Progenitor cell of endocrine pancreas (in vitro differentiated cells): ENCODE results near the gene OR1J2. TPM values are rescaled to one million over a fixed set of nuclear protein-coding genes. Genes with fewer than 3 reads are reported as not detected.
A peak's percentile ranks its signal among the peaks of the same experiment; 100 is the strongest.

Source experiments
- DNase-seq: peaks from one replicate; pipeline ENCODE4 v3.0.0; 2021; ENCODE audit warnings: low spot score; ENCODE audit not compliant: unreplicated experiment
- H3K27ac Mint-ChIP-seq: 2 replicates; pipeline ENCODE4 v1.8.0; 2021; ENCODE audit warnings: mild to moderate bottlenecking, moderate library complexity, mixed read lengths
- H3K27me3 Mint-ChIP-seq: 2 replicates; pipeline ENCODE4 v1.8.0; 2021; ENCODE audit warnings: mixed read lengths
- H3K36me3 Mint-ChIP-seq: 2 replicates; pipeline ENCODE4 v1.8.0; 2022; ENCODE audit warnings: mixed read lengths; ENCODE audit not compliant: insufficient read depth
- H3K4me1 Mint-ChIP-seq: 2 replicates; pipeline ENCODE4 v1.8.0; 2021; ENCODE audit warnings: low read depth, mixed read lengths
- H3K4me3 Mint-ChIP-seq: 2 replicates; pipeline ENCODE4 v1.8.0; 2021; ENCODE audit warnings: low read depth, mild to moderate bottlenecking, moderate library complexity, mixed read lengths
- H3K9me3 Mint-ChIP-seq: 2 replicates; pipeline ENCODE4 v1.8.0; 2021; ENCODE audit warnings: low read depth, mixed read lengths
- CTCF ChIP-seq: fragments of 200-600 bp; sonication (generic); IDR thresholded peaks from one replicate; pipeline ENCODE4 v1.5.0; 2021; ENCODE audit warnings: antibody characterized with exemption, mild to moderate bottlenecking; ENCODE audit not compliant: unreplicated experiment
- total RNA-seq: library from RNA; stranded (reverse); gene quantifications from 2 replicates; pipeline ENCODE4 v1.2.1, GENCODE V29; 2021

OR1J2 gene
- total RNA-seq, 1 donor from 2014 or later = not detected

GRCh38 chr9:122498883-122499288 is 11.7 kb upstream of the OR1J2 start:
- Mint-ChIP-seq H3K27ac (no peak overlapping the region), H3K4me1 (no peaks in the 10 kb centered on the region), H3K27me3 (peaks cover 36% of the 10 kb centered on the region), H3K9me3 (peaks cover 26% of the 10 kb centered on the region), H3K36me3 (no peaks in the 10 kb centered on the region), H3K4me3 (no peak overlapping the region)
- TF ChIP-seq CTCF = peak; percentile 54
- DNase-seq = no peak

- Mint-ChIP-seq H3K36me3 (peaks cover 1% of the 10 kb centered on the region), H3K4me1 (peaks cover 7% of the 10 kb centered on the region), H3K9me3 (peaks cover 14% of the 10 kb centered on the region), H3K4me3 (no peak overlapping the region), H3K27me3 (peaks cover 58% of the 10 kb centered on the region), H3K27ac (no peak overlapping the region)
- no peak for DNase-seq
- no peak for TF ChIP-seq CTCF
These were observed 3.6 kb upstream of the OR1J2 start for GRCh38 chr9:122506964-122507363.

- H3K36me3 Mint-ChIP-seq = no peaks in the 10 kb centered on the region
- H3K27me3 Mint-ChIP-seq = peaks cover 33% of the 10 kb centered on the region
- no peak for TF ChIP-seq CTCF
- peaks cover 10% of the 10 kb centered on the region for H3K9me3 Mint-ChIP-seq
- no peak overlapping the region for H3K4me3 Mint-ChIP-seq
- H3K4me1 Mint-ChIP-seq = no peaks in the 10 kb centered on the region
- no peak overlapping the region for H3K27ac Mint-ChIP-seq
- DNase-seq = no peak
These were observed 7.6 kb downstream of the OR1J2 start for GRCh38 chr9:122518226-122518625.

DNA sequence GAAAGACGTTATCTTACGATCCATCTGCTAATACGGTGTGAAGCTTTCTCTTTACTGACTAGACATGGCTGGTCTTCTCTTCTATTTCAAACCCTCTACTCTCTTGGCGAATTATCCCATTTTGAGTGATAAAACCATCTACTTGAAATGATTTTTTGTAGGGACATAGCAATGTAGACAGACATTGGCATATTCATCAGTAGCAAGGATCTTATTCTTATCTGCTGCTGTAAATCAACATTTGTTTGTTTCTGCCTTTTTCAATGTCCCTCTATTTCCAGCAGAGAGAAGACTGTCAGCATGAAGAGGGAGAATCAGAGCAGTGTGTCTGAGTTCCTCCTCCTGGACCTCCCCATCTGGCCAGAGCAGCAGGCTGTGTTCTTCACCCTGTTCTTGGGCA is 8.2 kb downstream of the OR1J2 start, which contains the start of gene OR1J4:
TSS of gene OR1J4 (plus strand) at position 301 of the 400 bp plus-strand sequence. CDS start at position 301, 0 bp downstream.
- peaks cover 12% of the 10 kb centered on the region for H3K9me3 Mint-ChIP-seq
- peaks cover 33% of the 10 kb centered on the region for H3K27me3 Mint-ChIP-seq
- DNase-seq = no peak
- H3K27ac Mint-ChIP-seq = no peak within 1 kb of the TSS
- H3K4me3 Mint-ChIP-seq = no peak within 1 kb of the TSS
- H3K36me3 Mint-ChIP-seq = no peaks in the 10 kb centered on the region
- no peak for TF ChIP-seq CTCF
- H3K4me1 Mint-ChIP-seq = no peaks in the 10 kb centered on the region

- Mint-ChIP-seq H3K36me3 (no peaks in the 10 kb centered on the region), H3K27ac (no peak overlapping the region), H3K27me3 (peaks cover 31% of the 10 kb centered on the region), H3K4me3 (no peak overlapping the region), H3K4me1 (no peaks in the 10 kb centered on the region), H3K9me3 (peaks cover 12% of the 10 kb centered on the region)
- TF ChIP-seq CTCF = no peak
- DNase-seq = no peak
These were observed 8.8 kb downstream of the OR1J2 start for GRCh38 chr9:122519376-122519775.
